H9 (cell line): ENCODE results near the gene UNCX. TPM values are rescaled to one million over a fixed set of nuclear protein-coding genes. Genes with fewer than 3 reads are reported as not detected.

ENCODE experiments used
- DNase-seq: peaks from one replicate; pipeline ENCODE4 v3.0.0-alpha.2; 2017
- H2AFZ ChIP-seq: one replicate; pipeline ENCODE4 v1.6.1; 2013; ENCODE audit warnings: mild to moderate bottlenecking, low read length, control low read depth, moderate library complexity
- H2AK5ac ChIP-seq: 2 replicates; pipeline ENCODE4 v1.6.1; 2013; ENCODE audit warnings: low read length, control low read depth, mixed read lengths; ENCODE audit not compliant: insufficient read length
- H2BK120ac ChIP-seq: one replicate; pipeline ENCODE4 v1.6.1; 2013; ENCODE audit warnings: low read depth, mild to moderate bottlenecking, low read length, control low read depth, inconsistent platforms; ENCODE audit not compliant: poor library complexity, severe bottlenecking
- H2BK12ac ChIP-seq: 2 replicates; pipeline ENCODE4 v1.6.1; 2013; ENCODE audit warnings: low read length, control low read depth, mixed read lengths, low read depth; ENCODE audit not compliant: insufficient read length
- H2BK15ac ChIP-seq: 2 replicates; pipeline ENCODE4 v1.6.1; 2013; ENCODE audit warnings: low read depth, low read length, control low read depth
- H2BK20ac ChIP-seq: one replicate; pipeline ENCODE4 v1.6.1; 2013; ENCODE audit warnings: low read depth, mild to moderate bottlenecking, low read length, control low read depth, inconsistent platforms; ENCODE audit not compliant: poor library complexity, severe bottlenecking
- H2BK5ac ChIP-seq: 2 replicates; pipeline ENCODE4 v1.6.1; 2013; ENCODE audit warnings: low read length, control low read depth, mixed read lengths; ENCODE audit not compliant: insufficient read length
- H3K14ac ChIP-seq: 2 replicates; pipeline ENCODE4 v1.6.1; 2013; ENCODE audit warnings: low read length, control low read depth; ENCODE audit not compliant: insufficient read depth
- H3K18ac ChIP-seq: 2 replicates; pipeline ENCODE4 v1.6.1; 2013; ENCODE audit warnings: low read depth, mild to moderate bottlenecking, mixed read lengths, low read length, control low read depth; ENCODE audit not compliant: insufficient read length
- H3K23ac ChIP-seq: 2 replicates; pipeline ENCODE4 v1.6.1; 2013; ENCODE audit warnings: low read length, control low read depth, mixed read lengths, low read depth; ENCODE audit not compliant: insufficient read length
- H3K23me2 ChIP-seq: 2 replicates; pipeline ENCODE4 v1.6.1; 2013; ENCODE audit warnings: low read depth, mild to moderate bottlenecking, mixed read lengths, low read length, control low read depth; ENCODE audit not compliant: insufficient read length, poor library complexity, severe bottlenecking
- H3K27ac ChIP-seq: 2 replicates; pipeline ENCODE4 v1.5.1; 2013; ENCODE audit warnings: low read length, control low read depth, mixed read lengths, low read depth; ENCODE audit not compliant: insufficient read length
- H3K27me3 ChIP-seq: 2 replicates; pipeline ENCODE4 v1.6.1; 2013; ENCODE audit warnings: low read length, control low read depth, inconsistent platforms; ENCODE audit not compliant: insufficient read depth
- H3K4ac ChIP-seq: 2 replicates; pipeline ENCODE4 v1.6.1; 2013; ENCODE audit warnings: low read depth, mild to moderate bottlenecking, control low read depth, inconsistent platforms, low read length, moderate library complexity
- H3K4me1 ChIP-seq: 2 replicates; pipeline ENCODE4 v1.6.1; 2013; ENCODE audit warnings: low read length, control low read depth, inconsistent platforms; ENCODE audit not compliant: insufficient read depth
- H3K4me2 ChIP-seq: 2 replicates; pipeline ENCODE4 v1.6.1; 2013; ENCODE audit warnings: low read length, control low read depth, mixed read lengths; ENCODE audit not compliant: insufficient read length, insufficient read depth
- H3K56ac ChIP-seq: 2 replicates; pipeline ENCODE4 v1.6.1; 2013; ENCODE audit warnings: low read depth, mild to moderate bottlenecking, mixed read lengths, low read length, control low read depth; ENCODE audit not compliant: insufficient read length
- H3K79me1 ChIP-seq: 2 replicates; pipeline ENCODE4 v1.6.1; 2013; ENCODE audit warnings: low read depth, mild to moderate bottlenecking, moderate library complexity, low read length, control low read depth, inconsistent platforms; ENCODE audit not compliant: insufficient read depth, poor library complexity, severe bottlenecking
- H3K79me2 ChIP-seq: 2 replicates; pipeline ENCODE4 v1.6.1; 2013; ENCODE audit warnings: low read length, control low read depth, inconsistent platforms; ENCODE audit not compliant: insufficient read depth
- H3K9ac ChIP-seq: 2 replicates; pipeline ENCODE4 v1.6.1; 2013; ENCODE audit warnings: low read length, control low read depth, mixed read lengths; ENCODE audit not compliant: insufficient read length; ENCODE audit errors: extremely low read depth
- H3K9me3 ChIP-seq: one replicate; pipeline ENCODE4 v1.6.1; 2013; ENCODE audit warnings: low read depth, low read length, inconsistent platforms; ENCODE audit not compliant: control insufficient read depth
- H3T11ph ChIP-seq: one replicate; pipeline ENCODE4 v1.6.1; 2013; ENCODE audit warnings: mild to moderate bottlenecking, low read length, control low read depth, inconsistent platforms
- H4K20me1 ChIP-seq: one replicate; pipeline ENCODE4 v1.6.1; 2013; ENCODE audit not compliant: control insufficient read depth, insufficient read length, insufficient read depth
- H4K5ac ChIP-seq: 2 replicates; pipeline ENCODE4 v1.6.1; 2013; ENCODE audit warnings: low read depth, mild to moderate bottlenecking, mixed read lengths, low read length, control low read depth; ENCODE audit not compliant: insufficient read length
- H4K8ac ChIP-seq: replicated peaks from 2 replicates; pipeline ENCODE4 v1.6.1; 2013; ENCODE audit warnings: low read length, control low read depth, mixed read lengths, low read depth; ENCODE audit not compliant: insufficient read length
- H4K91ac ChIP-seq: 2 replicates; pipeline ENCODE4 v1.6.1; 2013; ENCODE audit warnings: low read depth, mild to moderate bottlenecking, moderate library complexity, mixed read lengths, low read length, control low read depth; ENCODE audit not compliant: insufficient read length
- H3K27ac Mint-ChIP-seq, 3 experiments: 2 replicates in 2 of 3; 3 replicates in 1 of 3; pipeline ENCODE4 v1.8.0; 2020 to 2021; ENCODE audit warnings: mixed read lengths in 3 of 3, mild to moderate bottlenecking in 1 of 3, moderate library complexity in 1 of 3
- H3K27me3 Mint-ChIP-seq: 2 replicates; pipeline ENCODE4 v1.8.0; 2021; ENCODE audit warnings: low read depth, mild to moderate bottlenecking, moderate library complexity, mixed read lengths
- H3K36me3 Mint-ChIP-seq, 3 experiments: 2 replicates in 2 of 3; 3 replicates in 1 of 3; pipeline ENCODE4 v1.8.0; 2020 to 2021; ENCODE audit warnings: low read depth in 3 of 3, mixed read lengths in 3 of 3; ENCODE audit not compliant: insufficient read depth in 1 of 3
- H3K4me1 Mint-ChIP-seq, 2 experiments: 2 replicates each; pipeline ENCODE4 v1.8.0; 2020; ENCODE audit warnings: mixed read lengths in 2 of 2
- H3K4me3 Mint-ChIP-seq, 2 experiments: 2 replicates in 1 of 2; 3 replicates in 1 of 2; pipeline ENCODE4 v1.8.0; 2020 to 2021; ENCODE audit warnings: mild to moderate bottlenecking in 2 of 2, mixed read lengths in 2 of 2, moderate library complexity in 1 of 2
- H3K9me3 Mint-ChIP-seq, 2 experiments: 2 replicates in 1 of 2; 3 replicates in 1 of 2; pipeline ENCODE4 v1.8.0; 2020; ENCODE audit warnings: mild to moderate bottlenecking in 2 of 2, mixed read lengths in 2 of 2, moderate library complexity in 1 of 2
- CTCF ChIP-seq: fragments of 200-600 bp; sonication (generic); conservative IDR thresholded peaks from 3 replicates; pipeline ENCODE4 v1.8.0; 2021; ENCODE audit warnings: antibody characterized with exemption, mild to moderate bottlenecking
- WGBS: extraction: QIAGEN DNeasy Blood & Tissue Kit; methylation state at CpG from one replicate; pipeline ENCODE4 v1.1.7; 2013; ENCODE audit warnings: missing lambda C conversion rate, low lambda C conversion rate, mixed read lengths; ENCODE audit not compliant: insufficient read length; ENCODE audit errors: extremely low coverage; 5-methylcytosine and 5-hydroxymethylcytosine counted together
- total RNA-seq: library from RNA; stranded (reverse); gene quantifications from 2 replicates; pipeline ENCODE4 v1.2.1, GENCODE V29; 2021

The UNCX gene
- total RNA-seq, 1 experiment from 2014 or later = not detected

- H2BK12ac ChIP-seq = no peak overlapping the region
- H3K23me2 ChIP-seq = no peaks in the 10 kb centered on the region
- no peak overlapping the region for H2AK5ac ChIP-seq
- H3K23ac ChIP-seq = no peak overlapping the region
- H2BK5ac ChIP-seq = no peak overlapping the region
- Mint-ChIP-seq H3K27ac (no peak overlapping the region), H3K4me1 (peaks cover 7 to 23% of the 10 kb centered on the region in 2 experiments), H3K4me3 (peak overlapping the region in 1 of 2 experiments; percentile 40; a peak in 2 of 5 replicates), H3K36me3 (peaks cover 0 to 1% (median 0%) of the 10 kb centered on the region in 3 experiments; a peak in 1 of 7 replicates), H3K9me3 (peaks cover 0 to 3% of the 10 kb centered on the region in 2 experiments; a peak in 2 of 5 replicates), H3K27me3 (peaks cover 88% of the 10 kb centered on the region)
- no peak overlapping the region for H3T11ph ChIP-seq
- no peak overlapping the region for H4K91ac ChIP-seq
- no peak overlapping the region for H3K56ac ChIP-seq
- no peaks in the 10 kb centered on the region for H3K9me3 ChIP-seq
- H4K5ac ChIP-seq = no peak overlapping the region
- H4K8ac ChIP-seq = no peak overlapping the region
- no CpG with 5 or more reads among the region's 26 CpGs for WGBS
- no peak overlapping the region for H3K27ac ChIP-seq
- H2AFZ ChIP-seq = no peak overlapping the region
- no peak overlapping the region for H2BK120ac ChIP-seq
- H3K9ac ChIP-seq = no peak overlapping the region
- H2BK15ac ChIP-seq = no peak overlapping the region
- H2BK20ac ChIP-seq = no peak overlapping the region
- H3K4me1 ChIP-seq = no peaks in the 10 kb centered on the region; the same call in 1 of the 2 replicates
- no peak for DNase-seq
- H3K4me2 ChIP-seq = peak overlapping the region; percentile 2
- no peak overlapping the region for H3K14ac ChIP-seq
- H3K79me2 ChIP-seq = no peaks in the 10 kb centered on the region
- peaks cover 52% of the 10 kb centered on the region for H3K27me3 ChIP-seq
- no peak overlapping the region for H3K18ac ChIP-seq
- TF ChIP-seq CTCF = no peak
- no peaks in the 10 kb centered on the region for H3K79me1 ChIP-seq
- H3K4ac ChIP-seq = no peak overlapping the region
- no peaks in the 10 kb centered on the region for H4K20me1 ChIP-seq
These were observed 16.4 kb downstream of the UNCX start for GRCh38 chr7:1248916-1249581.
